Stimulated activated CD8-positive, alpha-beta memory T cell treated with anti-CD3 and anti-CD28 coated beads, Interleukin-15, amount 100 ng/mL, for 1 hour (primary cell): Measurements from ENCODE around the gene DNAJA1.
"Not testable (repeated sequence)": the region's sequence is repeated elsewhere in the genome, so short reads cannot be mapped to it uniquely, and the experiment has no call there.

Experiments used
- DNase-seq: peaks from one replicate; pipeline ENCODE4 v3.0.0-alpha.2; 2020; ENCODE audit warnings: low read depth

Gene DNAJA1

GRCh38 chr9:33082128-33082527, 57.1 kb downstream of the DNAJA1 start:
- DNase-seq, result no peak

DNA sequence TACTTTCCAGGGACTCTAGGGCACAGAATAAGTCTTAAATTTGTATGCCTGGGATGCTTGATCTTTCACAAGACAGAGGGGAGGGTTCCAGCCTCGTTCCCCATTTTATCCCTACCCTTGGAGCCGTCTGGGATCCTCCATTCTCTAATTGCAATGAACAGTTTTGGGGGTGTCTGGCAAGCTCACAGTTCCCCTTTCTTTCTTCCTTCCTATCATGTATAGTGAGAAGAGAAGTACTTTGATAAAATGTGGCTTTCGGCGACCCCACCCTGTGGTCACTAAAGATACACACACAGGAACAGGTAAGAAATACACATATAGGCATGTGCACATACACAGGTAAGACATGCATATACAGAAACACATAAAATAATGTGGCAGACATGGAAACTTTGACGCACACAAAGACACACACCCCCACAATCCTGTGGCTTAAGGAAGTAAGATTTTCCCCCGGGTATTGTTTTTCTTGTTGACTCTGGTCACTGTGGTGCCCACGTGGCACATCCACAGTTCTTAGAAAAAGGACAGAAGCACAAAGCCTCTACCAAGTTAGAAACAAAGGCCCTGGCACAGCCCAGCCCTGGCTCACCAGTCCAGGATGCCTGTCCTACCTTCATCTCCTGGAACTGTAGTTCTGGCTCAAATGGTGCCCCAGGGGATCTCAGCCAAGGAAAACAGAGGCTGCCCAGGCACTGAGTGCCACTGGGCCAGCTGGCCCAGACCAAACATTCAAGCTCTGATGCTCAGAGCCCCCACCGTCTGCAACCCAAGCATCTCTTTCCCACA, 57.7 kb downstream of the DNAJA1 start:
- DNase-seq, result no peak

DNA sequence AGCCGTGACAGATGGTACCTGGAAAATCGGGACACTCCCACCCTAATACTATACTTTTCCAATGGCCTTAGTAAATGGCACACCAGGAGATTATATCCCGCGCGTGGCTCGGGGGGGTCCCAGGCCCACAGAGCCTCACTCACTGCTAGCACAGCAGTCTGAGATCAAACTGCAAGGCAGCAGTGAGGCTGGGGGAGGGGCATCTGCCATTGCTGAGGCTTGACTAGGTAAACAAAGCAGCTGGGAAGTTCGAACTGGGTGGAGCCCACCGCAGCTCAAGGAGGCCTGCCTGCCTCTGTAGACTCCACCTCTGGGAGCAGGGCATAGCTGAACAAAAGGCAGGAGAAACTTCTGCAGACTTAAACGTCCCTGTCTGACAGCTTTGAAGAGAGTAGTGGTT, 60.6 kb downstream of the DNAJA1 start:
- not testable (repeated sequence) for DNase-seq
